KG1 (cell line): ENCODE measurements around the gene KCNE4.
A peak's percentile ranks its signal among the peaks of the same experiment; 100 is the strongest.

Experiments used
- DNase-seq: peaks from one replicate; lab custom pipeline; 2025; lab: John Stamatoyannopoulos, UW

Gene KCNE4

DNA sequence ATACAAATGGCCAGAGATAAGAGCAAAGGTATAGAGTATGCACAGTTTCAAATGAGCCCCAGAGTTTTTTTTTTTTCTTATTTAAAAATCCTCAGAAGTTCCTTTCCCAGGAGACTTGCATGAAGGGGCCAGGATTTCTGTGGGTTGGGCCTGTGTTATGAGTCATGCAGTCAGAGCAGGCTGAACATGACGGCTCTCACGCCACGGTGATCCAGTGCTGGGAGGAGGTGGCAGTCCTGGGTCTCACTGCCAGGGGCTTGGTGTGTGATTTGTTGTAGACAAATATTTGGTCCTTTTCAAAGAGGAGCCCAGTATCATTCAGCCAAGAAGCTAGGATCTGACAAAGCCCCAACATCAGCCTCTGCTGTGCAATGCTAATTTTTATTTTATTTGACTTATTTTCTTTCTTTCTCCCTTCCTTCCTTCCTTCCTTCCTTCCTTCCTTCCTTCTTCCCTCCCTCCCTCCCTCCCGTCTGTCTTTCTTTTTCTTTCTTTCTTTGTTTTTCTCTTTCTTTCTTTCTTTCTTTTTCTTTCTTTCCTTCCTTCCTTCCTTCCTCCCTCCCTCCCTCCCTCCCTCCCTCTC, 10.4 kb upstream of the KCNE4 start:
- DNase-seq: no peak

DNA sequence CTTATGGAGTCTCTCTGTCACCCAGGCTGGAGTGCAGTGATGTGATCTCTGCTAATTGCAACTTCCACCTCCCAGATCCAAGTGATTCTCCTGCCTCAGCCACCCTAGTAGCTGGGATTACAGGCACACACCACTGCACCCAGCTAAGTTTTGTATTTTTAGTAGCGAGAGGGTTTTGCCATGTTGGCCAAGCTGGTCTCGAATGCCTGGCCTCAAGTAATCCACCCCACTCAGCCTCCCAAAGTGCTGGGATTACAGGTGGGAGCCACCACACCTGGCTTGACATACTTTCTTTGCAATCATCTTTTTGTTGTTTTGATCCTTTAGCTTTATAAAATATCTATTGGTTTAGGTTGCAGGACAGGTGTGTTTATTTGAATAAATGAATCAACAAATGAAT, 9.7 kb upstream of the KCNE4 start:
- no peak for DNase-seq

DNA sequence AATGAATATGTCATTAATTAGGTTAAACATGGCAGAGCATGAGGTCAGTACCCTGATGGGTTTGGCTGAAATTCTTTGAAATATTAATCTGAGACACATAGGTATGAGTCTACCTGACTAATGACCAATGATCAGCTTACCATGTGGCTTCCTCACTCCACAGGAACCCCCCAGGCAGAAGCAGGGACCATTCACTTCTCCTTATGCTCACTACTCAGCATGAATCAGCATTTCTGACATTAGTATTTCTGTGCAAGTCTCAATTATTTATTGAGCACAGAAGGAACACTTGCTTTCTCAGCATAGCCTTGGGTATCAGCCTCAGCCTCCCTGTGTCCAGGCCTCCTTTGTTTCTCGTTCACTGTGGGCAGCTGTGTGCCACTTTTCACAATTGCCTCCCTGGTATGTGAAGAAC, 9.3 kb upstream of the KCNE4 start:
- no peak for DNase-seq

- DNase-seq: peak; percentile 91
Observed at GRCh38 chr2:223043164-223043941, 8.6 kb upstream of the KCNE4 start.

DNA sequence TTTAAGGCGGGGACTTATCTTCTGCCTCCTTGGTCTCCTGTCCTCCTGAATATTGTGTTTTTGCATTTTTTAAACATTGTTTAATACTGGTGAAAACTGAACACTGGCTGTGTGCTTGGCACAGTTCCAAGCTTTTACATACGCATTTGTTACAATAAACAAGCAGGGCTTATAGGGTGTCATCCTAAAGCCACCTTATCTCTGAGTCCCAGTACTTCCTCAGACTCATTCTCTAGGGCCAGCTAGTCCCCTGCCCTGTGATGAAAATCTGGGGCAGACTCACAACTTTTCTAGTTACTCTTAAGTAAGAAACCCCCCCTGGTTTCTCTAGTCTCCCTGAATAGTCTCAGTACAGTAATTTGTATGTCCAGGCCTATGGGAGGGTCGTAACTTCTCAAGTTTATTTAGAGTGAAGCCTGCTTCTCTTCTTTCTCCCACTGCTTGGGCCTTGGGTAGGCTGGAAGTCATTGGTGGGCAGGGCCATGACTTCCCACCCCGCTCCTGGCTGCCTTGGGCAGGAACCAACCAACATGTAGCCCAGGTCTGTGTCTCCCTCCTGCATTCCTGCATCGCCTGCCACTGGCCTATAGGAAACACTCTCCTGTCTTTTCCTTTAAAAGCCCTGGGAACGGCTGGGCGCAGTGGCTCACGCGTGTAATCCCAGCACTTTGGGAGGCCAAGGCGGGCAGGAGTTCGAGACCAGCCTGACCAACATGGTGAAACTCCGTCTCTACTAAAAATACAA, 7.7 kb upstream of the KCNE4 start:
- peak; percentile 36 for DNase-seq

- no peak for DNase-seq
Observed at GRCh38 chr2:223044916-223045700, 6.9 kb upstream of the KCNE4 start.

DNA sequence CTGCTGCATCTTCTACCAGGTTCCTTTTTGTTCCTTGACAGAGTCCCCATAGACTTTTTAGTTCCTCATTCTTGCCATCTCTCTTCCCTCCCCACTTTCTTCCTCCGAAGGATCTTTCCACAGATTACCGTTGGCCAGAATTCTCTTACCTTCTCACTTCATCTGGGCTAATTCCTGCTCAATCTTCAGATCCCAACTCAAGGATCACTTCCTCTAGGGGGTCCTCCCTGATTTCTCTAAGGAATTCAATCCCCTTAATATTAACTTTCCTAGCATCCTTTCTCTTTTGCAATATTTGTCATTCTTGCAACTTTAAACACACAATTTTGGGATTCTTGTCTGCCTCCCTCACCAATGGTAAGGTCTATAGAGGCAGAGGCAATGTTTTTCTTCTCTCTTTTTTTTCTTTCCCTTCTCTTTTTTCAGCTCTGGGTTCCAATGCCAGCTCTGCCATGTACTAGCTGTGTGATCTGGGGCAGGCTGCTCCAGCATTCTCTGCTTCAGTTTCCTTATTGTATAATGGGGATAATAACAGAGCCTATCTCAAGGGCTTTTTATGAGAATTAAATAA, 5.4 kb upstream of the KCNE4 start:
- DNase-seq: no peak

DNA sequence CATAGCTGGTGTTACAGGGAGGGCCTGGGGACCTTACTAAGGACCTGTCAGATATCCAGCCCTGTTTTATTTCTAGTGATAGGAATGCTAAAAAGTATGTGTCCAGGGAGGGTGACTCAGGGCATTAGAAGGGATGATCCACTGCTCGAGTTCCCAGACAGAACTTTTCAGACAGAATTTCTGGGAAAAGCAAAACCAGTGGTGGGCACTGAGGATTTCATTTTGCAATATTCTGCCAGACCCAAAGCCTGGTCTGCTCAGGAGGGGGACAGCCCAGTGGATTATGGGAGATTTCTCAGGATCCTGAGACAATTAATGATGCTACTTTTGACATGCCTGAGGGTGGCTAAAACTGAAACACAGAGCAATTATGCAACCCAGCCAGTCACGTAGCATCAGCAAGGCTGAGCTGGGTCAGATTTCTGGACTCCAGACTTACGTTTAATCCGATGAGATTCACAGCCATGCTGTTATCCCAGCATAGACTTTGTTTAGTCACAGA, 4.7 kb upstream of the KCNE4 start:
- DNase-seq: no peak

GRCh38 chr2:223048519-223048918, 3.5 kb upstream of the KCNE4 start:
- no peak for DNase-seq

DNA sequence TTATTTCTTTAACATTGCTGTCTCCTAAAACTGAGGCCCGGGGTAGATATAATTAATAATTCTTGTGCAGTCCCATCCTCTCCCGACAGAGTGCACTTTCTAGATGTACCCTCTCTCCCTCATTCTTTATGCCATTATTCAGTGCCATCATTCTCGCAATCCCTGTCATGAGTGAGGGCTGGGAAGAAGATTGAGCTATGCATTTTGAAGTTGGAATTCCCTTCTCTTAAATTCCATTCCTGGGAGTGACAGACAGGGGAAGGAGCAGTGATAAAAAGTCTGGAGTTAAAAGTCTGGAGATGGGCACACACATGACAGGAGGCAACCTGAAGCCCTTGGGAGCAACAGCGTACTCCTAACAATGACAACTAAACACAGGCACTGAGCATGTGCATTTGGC, 2.6 kb upstream of the KCNE4 start:
- no peak for DNase-seq

GRCh38 chr2:223050188-223050587, 1.8 kb upstream of the KCNE4 start:
- DNase-seq: no peak

GRCh38 chr2:223050900-223051504, 988 bp upstream of the KCNE4 start:
- no peak for DNase-seq

DNA sequence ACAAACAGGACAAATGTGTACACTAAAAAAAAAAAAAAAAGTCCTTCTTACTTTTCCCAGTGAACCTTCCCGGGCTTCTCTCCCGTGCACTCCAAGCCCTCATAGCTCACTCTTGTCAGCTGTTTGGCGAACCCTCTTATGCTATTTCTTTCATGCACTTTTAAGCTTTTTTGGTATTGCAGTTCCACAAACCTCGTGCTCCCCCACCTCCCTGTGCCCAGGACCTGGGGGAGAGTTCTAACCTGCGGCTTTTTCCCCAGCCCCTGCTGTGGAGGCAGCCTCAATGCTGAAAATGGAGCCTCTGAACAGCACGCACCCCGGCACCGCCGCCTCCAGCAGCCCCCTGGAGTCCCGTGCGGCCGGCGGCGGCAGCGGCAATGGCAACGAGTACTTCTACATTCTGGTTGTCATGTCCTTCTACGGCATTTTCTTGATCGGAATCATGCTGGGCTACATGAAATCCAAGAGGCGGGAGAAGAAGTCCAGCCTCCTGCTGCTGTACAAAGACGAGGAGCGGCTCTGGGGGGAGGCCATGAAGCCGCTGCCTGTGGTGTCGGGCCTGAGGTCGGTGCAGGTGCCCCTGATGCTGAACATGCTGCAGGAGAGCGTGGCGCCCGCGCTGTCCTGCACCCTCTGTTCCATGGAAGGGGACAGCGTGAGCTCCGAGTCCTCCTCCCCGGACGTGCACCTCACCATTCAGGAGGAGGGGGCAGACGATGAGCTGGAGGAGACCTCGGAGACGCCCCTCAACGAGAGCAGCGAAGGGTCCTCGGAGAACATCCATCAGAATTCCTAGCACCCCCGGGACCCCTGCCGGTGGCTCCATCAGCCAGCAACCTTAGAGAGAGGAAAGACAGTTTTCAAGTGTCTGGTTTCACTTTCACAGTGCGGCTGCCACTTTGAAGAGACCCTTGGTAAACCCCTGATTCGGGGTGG, 826 bp downstream of the KCNE4 start:
- DNase-seq: no peak

DNA sequence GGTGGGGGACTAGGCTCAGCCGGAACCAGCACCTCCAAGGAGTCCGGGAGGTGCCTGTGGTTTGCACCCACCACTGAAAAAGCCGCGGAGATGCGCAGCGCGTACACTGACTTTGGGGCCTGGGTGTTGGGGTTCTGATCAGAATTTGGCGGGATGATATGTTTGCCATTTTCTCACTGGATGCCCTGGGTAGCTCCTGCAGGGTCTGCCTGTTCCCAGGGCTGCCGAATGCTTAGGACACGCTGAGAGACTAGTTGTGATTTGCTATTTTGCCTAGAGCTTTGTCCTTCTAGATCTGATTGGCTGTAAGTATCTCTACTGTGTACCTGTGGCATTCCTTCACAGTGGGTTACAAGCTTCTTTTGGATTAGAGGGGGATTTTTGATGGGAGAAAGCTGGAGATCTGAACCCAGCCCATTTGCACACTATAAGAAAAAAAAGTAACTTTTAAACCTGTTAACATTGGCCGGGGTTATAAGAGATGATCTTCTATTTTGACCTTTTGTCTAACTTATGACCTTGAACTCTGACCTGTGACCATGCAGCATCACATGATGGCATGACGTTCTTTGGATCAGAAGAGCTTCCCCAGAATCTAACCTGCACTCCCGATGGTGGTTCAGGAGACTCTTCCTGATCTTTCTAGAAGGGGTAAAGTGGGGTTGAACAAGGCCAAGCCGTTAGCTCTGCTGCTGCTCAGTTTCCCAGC, 1.6 kb downstream of the KCNE4 start:
- DNase-seq: no peak

GRCh38 chr2:223054193-223054781, 2.3 kb downstream of the KCNE4 start:
- DNase-seq: no peak

DNA sequence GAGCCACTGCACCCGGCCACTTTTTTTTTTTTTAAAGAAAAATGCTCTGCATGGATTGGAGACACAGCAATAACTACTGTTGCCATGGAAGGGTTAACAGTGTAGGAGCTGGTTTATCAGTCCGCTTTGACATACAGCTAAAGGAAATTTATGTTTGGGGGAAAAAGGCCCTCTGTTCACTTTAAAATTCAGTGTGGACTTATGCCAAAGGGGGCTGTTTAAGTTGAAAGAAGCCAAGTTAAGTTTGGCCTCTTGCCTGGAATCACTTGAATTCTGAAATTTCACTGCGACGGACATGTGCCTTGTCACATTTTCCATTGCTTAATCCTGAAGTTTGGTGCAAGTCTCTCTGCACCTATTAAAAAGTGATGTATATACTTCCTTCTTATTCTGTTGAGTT, 3.1 kb downstream of the KCNE4 start:
- no peak for DNase-seq

DNA sequence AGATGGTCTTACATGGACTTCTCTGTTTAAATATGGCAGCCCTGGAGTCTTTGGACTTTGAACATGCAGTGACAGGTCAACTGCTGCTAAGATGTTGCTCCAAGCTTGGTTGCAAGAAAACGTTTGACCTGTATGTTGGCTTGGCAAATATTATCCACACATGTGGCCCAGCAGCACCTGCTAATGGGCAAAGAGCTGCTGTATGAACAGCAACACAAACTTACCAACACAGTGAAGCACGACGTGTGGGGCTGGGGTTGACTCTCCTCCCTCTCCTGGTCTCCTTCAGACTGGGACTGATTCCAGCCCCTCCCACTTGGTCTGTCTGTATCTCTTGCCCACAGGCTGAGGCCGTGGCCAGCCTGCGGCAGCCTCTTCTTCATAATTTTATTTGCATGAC, 3.8 kb downstream of the KCNE4 start:
- DNase-seq: no peak

GRCh38 chr2:223056701-223057418, 4.9 kb downstream of the KCNE4 start:
- DNase-seq: no peak

DNA sequence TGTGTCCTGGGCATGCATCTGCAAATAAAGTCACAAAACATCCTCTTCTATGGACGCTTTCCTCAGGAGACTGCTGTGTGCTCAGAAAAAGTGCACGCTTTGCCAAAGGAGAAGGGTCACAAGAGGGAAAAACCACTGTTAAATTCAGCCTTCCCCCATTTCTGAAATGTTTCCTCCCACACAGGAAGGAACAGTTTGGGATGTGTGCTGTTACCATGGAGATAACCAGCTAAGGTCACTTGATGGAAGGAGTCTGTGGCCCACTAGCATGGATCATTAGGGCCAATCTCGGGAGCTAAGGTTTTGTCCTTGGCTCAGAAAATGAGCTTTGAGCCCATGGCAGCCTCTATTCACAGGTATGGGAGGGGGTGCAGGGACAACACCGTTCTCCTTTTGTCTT, 5.6 kb downstream of the KCNE4 start:
- DNase-seq: no peak
